ENCODE measurements around the gene DDX51.

Gene DDX51

GRCh38 chr12:132140501-132140900, 3.6 kb downstream of the DDX51 start:
- TF ChIP-seq CEBPB (IDR thresholded peaks at IDR 0.05) (no peak), FOXM1 (IDR thresholded peaks at IDR 0.05; ENCODE audit: borderline replicate concordance, low read depth) (no peak), EGR1 (IDR thresholded peaks at IDR 0.05) (no peak), TEAD4 (IDR thresholded peaks at IDR 0.05) (no peak), ZBTB7A (IDR thresholded peaks at IDR 0.05; ENCODE audit: low read depth) (no peak), TAF1 (IDR thresholded peaks at IDR 0.05; ENCODE audit: low read depth) (no peak), YY1 (IDR thresholded peaks at IDR 0.05; ENCODE audit: low read depth) (no peak)

- TF ChIP-seq CREB1 (IDR thresholded peaks at IDR 0.05; ENCODE audit: low read depth) (no peak), TAF1 (IDR thresholded peaks at IDR 0.05; ENCODE audit: low read depth) (no peak), MAX (IDR thresholded peaks at IDR 0.05) (no peak), EP300 (IDR thresholded peaks at IDR 0.05; ENCODE audit: borderline replicate concordance) (no peak), YY1 (IDR thresholded peaks at IDR 0.05; ENCODE audit: low read depth) (no peak), EGR1 (IDR thresholded peaks at IDR 0.05) (no peak), CEBPB (IDR thresholded peaks at IDR 0.05) (no peak), RAD21 (IDR thresholded peaks at IDR 0.05; ENCODE audit: low read depth) (no peak), ZBTB7A (IDR thresholded peaks at IDR 0.05; ENCODE audit: low read depth) (no peak), FOXM1 (IDR thresholded peaks at IDR 0.05; ENCODE audit: borderline replicate concordance, low read depth) (no peak), TEAD4 (IDR thresholded peaks at IDR 0.05) (no peak), TCF12 (IDR thresholded peaks at IDR 0.05; ENCODE audit: low read depth) (no peak), NFIC (IDR thresholded peaks at IDR 0.05) (no peak)
- TF ChIP-seq, protein P1, sequence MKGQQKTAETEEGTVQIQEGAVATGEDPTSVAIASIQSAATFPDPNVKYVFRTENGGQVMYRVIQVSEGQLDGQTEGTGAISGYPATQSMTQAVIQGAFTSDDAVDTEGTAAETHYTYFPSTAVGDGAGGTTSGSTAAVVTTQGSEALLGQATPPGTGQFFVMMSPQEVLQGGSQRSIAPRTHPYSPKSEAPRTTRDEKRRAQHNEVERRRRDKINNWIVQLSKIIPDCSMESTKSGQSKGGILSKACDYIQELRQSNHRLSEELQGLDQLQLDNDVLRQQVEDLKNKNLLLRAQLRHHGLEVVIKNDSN (IDR thresholded peaks at IDR 0.05) = no peak
- TF ChIP-seq, protein P2, sequence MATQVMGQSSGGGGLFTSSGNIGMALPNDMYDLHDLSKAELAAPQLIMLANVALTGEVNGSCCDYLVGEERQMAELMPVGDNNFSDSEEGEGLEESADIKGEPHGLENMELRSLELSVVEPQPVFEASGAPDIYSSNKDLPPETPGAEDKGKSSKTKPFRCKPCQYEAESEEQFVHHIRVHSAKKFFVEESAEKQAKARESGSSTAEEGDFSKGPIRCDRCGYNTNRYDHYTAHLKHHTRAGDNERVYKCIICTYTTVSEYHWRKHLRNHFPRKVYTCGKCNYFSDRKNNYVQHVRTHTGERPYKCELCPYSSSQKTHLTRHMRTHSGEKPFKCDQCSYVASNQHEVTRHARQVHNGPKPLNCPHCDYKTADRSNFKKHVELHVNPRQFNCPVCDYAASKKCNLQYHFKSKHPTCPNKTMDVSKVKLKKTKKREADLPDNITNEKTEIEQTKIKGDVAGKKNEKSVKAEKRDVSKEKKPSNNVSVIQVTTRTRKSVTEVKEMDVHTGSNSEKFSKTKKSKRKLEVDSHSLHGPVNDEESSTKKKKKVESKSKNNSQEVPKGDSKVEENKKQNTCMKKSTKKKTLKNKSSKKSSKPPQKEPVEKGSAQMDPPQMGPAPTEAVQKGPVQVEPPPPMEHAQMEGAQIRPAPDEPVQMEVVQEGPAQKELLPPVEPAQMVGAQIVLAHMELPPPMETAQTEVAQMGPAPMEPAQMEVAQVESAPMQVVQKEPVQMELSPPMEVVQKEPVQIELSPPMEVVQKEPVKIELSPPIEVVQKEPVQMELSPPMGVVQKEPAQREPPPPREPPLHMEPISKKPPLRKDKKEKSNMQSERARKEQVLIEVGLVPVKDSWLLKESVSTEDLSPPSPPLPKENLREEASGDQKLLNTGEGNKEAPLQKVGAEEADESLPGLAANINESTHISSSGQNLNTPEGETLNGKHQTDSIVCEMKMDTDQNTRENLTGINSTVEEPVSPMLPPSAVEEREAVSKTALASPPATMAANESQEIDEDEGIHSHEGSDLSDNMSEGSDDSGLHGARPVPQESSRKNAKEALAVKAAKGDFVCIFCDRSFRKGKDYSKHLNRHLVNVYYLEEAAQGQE (IDR thresholded peaks at IDR 0.05; ENCODE audit: low read depth) = no peak
Observed at GRCh38 chr12:132139912-132140311, 4.2 kb downstream of the DDX51 start.

- TF ChIP-seq NFIC (IDR thresholded peaks at IDR 0.05) = no peak
- TF ChIP-seq, protein P1 (IDR thresholded peaks at IDR 0.05) = no peak
- TF ChIP-seq RAD21 (IDR thresholded peaks at IDR 0.05; ENCODE audit: low read depth) = no peak
- TF ChIP-seq TAF1 (IDR thresholded peaks at IDR 0.05; ENCODE audit: low read depth) = no peak
- no peak for TF ChIP-seq TEAD4 (IDR thresholded peaks at IDR 0.05)
- TF ChIP-seq YY1 (IDR thresholded peaks at IDR 0.05; ENCODE audit: low read depth) = no peak
- no peak for TF ChIP-seq FOXM1 (IDR thresholded peaks at IDR 0.05; ENCODE audit: borderline replicate concordance, low read depth)
- TF ChIP-seq CEBPB (IDR thresholded peaks at IDR 0.05) = no peak
- TF ChIP-seq EGR1 (IDR thresholded peaks at IDR 0.05) = no peak
- no peak for TF ChIP-seq EP300 (IDR thresholded peaks at IDR 0.05; ENCODE audit: borderline replicate concordance)
- no peak for TF ChIP-seq TCF12 (IDR thresholded peaks at IDR 0.05; ENCODE audit: low read depth)
- TF ChIP-seq MAX (IDR thresholded peaks at IDR 0.05) = no peak
- TF ChIP-seq, protein P2 (IDR thresholded peaks at IDR 0.05; ENCODE audit: low read depth) = no peak
- no peak for TF ChIP-seq CREB1 (IDR thresholded peaks at IDR 0.05; ENCODE audit: low read depth)
- no peak for TF ChIP-seq ZBTB7A (IDR thresholded peaks at IDR 0.05; ENCODE audit: low read depth)
Observed at GRCh38 chr12:132138941-132139871, 4.9 kb downstream of the DDX51 start.

GRCh38 chr12:132137483-132138125, 6.5 kb downstream of the DDX51 start:
- TF ChIP-seq CREB1 (IDR thresholded peaks at IDR 0.05; ENCODE audit: low read depth) = no peak
- TF ChIP-seq, protein P1 (IDR thresholded peaks at IDR 0.05) = no peak
- TF ChIP-seq FOXM1 (IDR thresholded peaks at IDR 0.05; ENCODE audit: borderline replicate concordance, low read depth) = no peak
- TF ChIP-seq MAX (IDR thresholded peaks at IDR 0.05) = no peak
- no peak for TF ChIP-seq TEAD4 (IDR thresholded peaks at IDR 0.05)
- TF ChIP-seq YY1 (IDR thresholded peaks at IDR 0.05; ENCODE audit: low read depth) = no peak
- TF ChIP-seq NFIC (IDR thresholded peaks at IDR 0.05) = no peak
- no peak for TF ChIP-seq RAD21 (IDR thresholded peaks at IDR 0.05; ENCODE audit: low read depth)
- no peak for TF ChIP-seq TAF1 (IDR thresholded peaks at IDR 0.05; ENCODE audit: low read depth)
- TF ChIP-seq EGR1 (IDR thresholded peaks at IDR 0.05) = no peak
- TF ChIP-seq TCF12 (IDR thresholded peaks at IDR 0.05; ENCODE audit: low read depth) = no peak
- TF ChIP-seq CEBPB (IDR thresholded peaks at IDR 0.05) = no peak
- TF ChIP-seq EP300 (IDR thresholded peaks at IDR 0.05; ENCODE audit: borderline replicate concordance) = no peak
